ENCODE measurements around the gene UCP2. TPM values are rescaled to one million over a fixed set of nuclear protein-coding genes. Genes with fewer than 3 reads are reported as not detected.

UCP2 gene
- total and polyA plus RNA-seq, 9 of the 15 experiments (the other 6 are each of a cell fraction or from before 2014, with no cell fraction given), result 19.2 to 216 (median 87.9) TPM

DNA sequence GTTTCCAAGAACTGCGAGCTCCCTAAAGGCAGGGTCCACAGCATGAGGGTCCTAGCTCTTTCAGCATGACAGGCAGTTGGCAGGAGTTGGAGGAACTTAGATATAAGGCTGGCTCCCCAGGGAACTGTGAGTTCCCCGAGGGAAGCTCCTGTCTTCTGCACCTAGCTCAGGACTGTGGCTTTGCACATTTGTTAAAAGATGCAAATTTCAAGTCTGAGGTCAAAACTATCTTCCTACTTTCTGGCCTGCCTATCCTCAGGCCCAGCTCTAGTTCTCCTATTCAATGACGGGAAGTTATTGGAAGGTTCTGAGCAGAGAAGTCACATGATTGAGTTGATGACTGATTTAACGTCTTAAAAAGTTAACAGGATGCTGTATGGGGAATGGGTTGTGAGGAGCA is 37.9 kb upstream of the UCP2 start:
- Histone ChIP-seq H3K9me3 (replicated peaks; ENCODE audit: control insufficient read depth, insufficient read depth, low read depth, low read length) (no peaks in the 10 kb centered on the region), H3K9me1 (ENCODE audit: control insufficient read depth, insufficient read depth, low read length) (no peaks in the 10 kb centered on the region), H3K27me3 (ENCODE audit: control insufficient read depth in 2 of 2, insufficient read depth in 2 of 2, low read length in 2 of 2) (no peaks in the 10 kb centered on the region), H3K4me3 (no peak overlapping the region), H3K79me2 (ENCODE audit: control insufficient read depth, insufficient read depth, low read length) (no peaks in the 10 kb centered on the region), H3K4me2 (ENCODE audit: insufficient read depth, low read length) (no peak overlapping the region), H3K27ac (ENCODE audit: extremely low read depth, low read depth, low read length) (no peak overlapping the region), H3K4me1 (replicated peaks in 1 of 2; ENCODE audit: control insufficient read depth in 2 of 2, insufficient read depth in 2 of 2, low read length in 2 of 2) (peaks cover 14 to 27% of the 10 kb centered on the region in 2 experiments; a peak in 4 of 5 replicates), H4K20me1 (replicated peaks; ENCODE audit: control insufficient read depth, insufficient read depth, low read length) (peaks cover 6% of the 10 kb centered on the region), H3K9ac (ENCODE audit: insufficient read depth in 1 of 2, low read depth in 2 of 2, low read length in 2 of 2) (no peak overlapping the region), H3K36me3 (ENCODE audit: control insufficient read depth, insufficient read depth, low read length) (no peaks in the 10 kb centered on the region; the same call in 2 of the 3 replicates), H2AFZ (ENCODE audit: low read depth, low read length) (no peak overlapping the region)
- intact Hi-C loops (cut with micrococcal nuclease), result no loop called here
- ChIA-PET POLR2A (interaction anchor here (0.8 kb wide), 1 partner anchor 10 kb away, joined by 3 read pairs; no protein-coding TSS in a partner anchor), CTCF (ENCODE audit: low intra/inter-chr PET ratio) (no interaction called here)
- 62% methylated on average over 4 of the region's 4 CpGs for whole genome bisulfite sequencing (ENCODE audit: insufficient coverage, low coverage, missing lambda C conversion rate)
- in situ Hi-C loops (cut with MboI), result no loop called here
- DNase-seq (ENCODE audit: extremely low read depth in 1 of 4, low spot score in 3 of 4) (no peak), ATAC-seq (no peak), FAIRE-seq (no peak)
- BruUV-seq (replicated peaks), result no TSS peak
- TF ChIP-seq, protein P1, sequence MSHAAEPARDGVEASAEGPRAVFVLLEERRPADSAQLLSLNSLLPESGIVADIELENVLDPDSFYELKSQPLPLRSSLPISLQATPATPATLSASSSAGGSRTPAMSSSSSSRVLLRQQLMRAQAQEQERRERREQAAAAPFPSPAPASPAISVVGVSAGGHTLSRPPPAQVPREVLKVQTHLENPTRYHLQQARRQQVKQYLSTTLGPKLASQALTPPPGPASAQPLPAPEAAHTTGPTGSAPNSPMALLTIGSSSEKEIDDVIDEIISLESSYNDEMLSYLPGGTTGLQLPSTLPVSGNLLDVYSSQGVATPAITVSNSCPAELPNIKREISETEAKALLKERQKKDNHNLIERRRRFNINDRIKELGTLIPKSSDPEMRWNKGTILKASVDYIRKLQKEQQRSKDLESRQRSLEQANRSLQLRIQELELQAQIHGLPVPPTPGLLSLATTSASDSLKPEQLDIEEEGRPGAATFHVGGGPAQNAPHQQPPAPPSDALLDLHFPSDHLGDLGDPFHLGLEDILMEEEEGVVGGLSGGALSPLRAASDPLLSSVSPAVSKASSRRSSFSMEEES (CRISPR knock-in tag; IDR thresholded peaks at IDR 0.05), result peak; percentile 76
- TF ChIP-seq ZNF57 (CRISPR knock-in tag; IDR thresholded peaks at IDR 0.05), result no peak
- TF ChIP-seq ZHX1 (conservative IDR thresholded peaks at IDR 0.05; ENCODE audit: low read length), result no peak

Data from K562 (cell line).